Erythroblast (primary cell): ENCODE results near the gene DNAH11.

Experiments used
- GATA1 ChIP-seq: IDR thresholded peaks from 2 replicates; pipeline ENCODE4 v1.6.1; 2011; ENCODE audit warnings: low read depth, mild to moderate bottlenecking, control low read depth, low read length, moderate library complexity
- POLR2A ChIP-seq: IDR thresholded peaks from 2 replicates; pipeline ENCODE4 v1.6.1; 2011; ENCODE audit warnings: mild to moderate bottlenecking, low read length

DNA sequence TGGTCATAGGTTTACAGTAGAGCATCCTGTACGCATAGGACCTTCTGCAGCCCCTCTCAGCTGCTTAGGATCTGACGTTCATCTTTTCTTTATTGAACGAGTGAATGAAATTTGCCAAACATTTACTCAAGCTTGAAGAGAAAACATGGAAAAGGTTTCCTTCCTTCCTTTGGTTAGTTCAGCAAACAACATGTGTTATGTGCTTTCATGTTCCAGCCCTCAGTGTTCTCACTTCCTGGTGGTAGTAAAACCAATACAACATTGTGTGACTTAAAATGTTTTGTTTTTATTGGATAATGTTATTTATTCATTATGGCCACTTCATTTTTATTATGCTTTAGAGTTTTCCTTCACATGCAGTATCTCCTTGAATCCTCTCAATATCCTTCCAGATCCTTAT, 404.2 kb downstream of the DNAH11 start:
- TF ChIP-seq POLR2A (no peak), GATA1 (no peak)
